Activated effector memory CD4-positive, alpha-beta T cell treated with Interleukin-2 at 50 U/mL for 16 hours (primary cell): Measurements from ENCODE around the gene CDH4.

Source experiments
- DNase-seq: peaks from one replicate; pipeline ENCODE4 v3.0.0-alpha.2; 2020

CDH4 gene

GRCh38 chr20:61251529-61252393 is at the start of gene CDH4:
TSS of gene CDH4 (plus strand) at chr20:61252261.
- DNase-seq, result no peak

- DNase-seq, result no peak
These were observed 48.7 kb upstream of the CDH4 start for GRCh38 chr20:61203320-61203719.

- DNase-seq, result no peak
These were observed 47.9 kb upstream of the CDH4 start for GRCh38 chr20:61204206-61204605.

- DNase-seq, result no peak
These were observed 46.3 kb upstream of the CDH4 start for GRCh38 chr20:61205769-61206168.

- no peak for DNase-seq
These were observed 41.2 kb upstream of the CDH4 start for GRCh38 chr20:61210862-61211261.

- DNase-seq, result no peak
These were observed 34.2 kb upstream of the CDH4 start for GRCh38 chr20:61217848-61218247.

- no peak for DNase-seq
These were observed 33.0 kb upstream of the CDH4 start for GRCh38 chr20:61219021-61219431.

- DNase-seq, result no peak
These were observed 31.9 kb upstream of the CDH4 start for GRCh38 chr20:61220131-61220530.

- DNase-seq, result no peak
These were observed 31.3 kb upstream of the CDH4 start for GRCh38 chr20:61220626-61221325.

- no peak for DNase-seq
These were observed 29.4 kb upstream of the CDH4 start for GRCh38 chr20:61222699-61223098.

- no peak for DNase-seq
These were observed 28.9 kb upstream of the CDH4 start for GRCh38 chr20:61223121-61223520.

- no peak for DNase-seq
These were observed 21.9 kb upstream of the CDH4 start for GRCh38 chr20:61230166-61230565.

GRCh38 chr20:61233590-61233989 is 18.5 kb upstream of the CDH4 start:
- no peak for DNase-seq

- DNase-seq, result no peak
These were observed 17.7 kb upstream of the CDH4 start for GRCh38 chr20:61234224-61234890.

- no peak for DNase-seq
These were observed 15.3 kb upstream of the CDH4 start for GRCh38 chr20:61236713-61237112.

- DNase-seq, result no peak
These were observed 13.2 kb upstream of the CDH4 start for GRCh38 chr20:61238813-61239212.

- DNase-seq, result no peak
These were observed 11.2 kb upstream of the CDH4 start for GRCh38 chr20:61240814-61241213.

- no peak for DNase-seq
These were observed 7.8 kb upstream of the CDH4 start for GRCh38 chr20:61244213-61244612.

GRCh38 chr20:61246269-61246668 is 5.8 kb upstream of the CDH4 start:
- no peak for DNase-seq

- no peak for DNase-seq
These were observed 2.4 kb upstream of the CDH4 start for GRCh38 chr20:61249626-61250025.

- DNase-seq, result no peak
These were observed 671 bp downstream of the CDH4 start for GRCh38 chr20:61252601-61253263.

- no peak for DNase-seq
These were observed 1.2 kb downstream of the CDH4 start for GRCh38 chr20:61253264-61253639.
